NCI-H2196 (cell line): ENCODE measurements around the gene POLQ.
"Not testable (repeated sequence)": the region's sequence is repeated elsewhere in the genome, so short reads cannot be mapped to it uniquely, and the experiment has no call there.

Experiments
- DNase-seq: peaks from one replicate; lab custom pipeline; 2025; ENCODE audit not compliant: unreplicated experiment; lab: John Stamatoyannopoulos, UW

Gene POLQ

DNA sequence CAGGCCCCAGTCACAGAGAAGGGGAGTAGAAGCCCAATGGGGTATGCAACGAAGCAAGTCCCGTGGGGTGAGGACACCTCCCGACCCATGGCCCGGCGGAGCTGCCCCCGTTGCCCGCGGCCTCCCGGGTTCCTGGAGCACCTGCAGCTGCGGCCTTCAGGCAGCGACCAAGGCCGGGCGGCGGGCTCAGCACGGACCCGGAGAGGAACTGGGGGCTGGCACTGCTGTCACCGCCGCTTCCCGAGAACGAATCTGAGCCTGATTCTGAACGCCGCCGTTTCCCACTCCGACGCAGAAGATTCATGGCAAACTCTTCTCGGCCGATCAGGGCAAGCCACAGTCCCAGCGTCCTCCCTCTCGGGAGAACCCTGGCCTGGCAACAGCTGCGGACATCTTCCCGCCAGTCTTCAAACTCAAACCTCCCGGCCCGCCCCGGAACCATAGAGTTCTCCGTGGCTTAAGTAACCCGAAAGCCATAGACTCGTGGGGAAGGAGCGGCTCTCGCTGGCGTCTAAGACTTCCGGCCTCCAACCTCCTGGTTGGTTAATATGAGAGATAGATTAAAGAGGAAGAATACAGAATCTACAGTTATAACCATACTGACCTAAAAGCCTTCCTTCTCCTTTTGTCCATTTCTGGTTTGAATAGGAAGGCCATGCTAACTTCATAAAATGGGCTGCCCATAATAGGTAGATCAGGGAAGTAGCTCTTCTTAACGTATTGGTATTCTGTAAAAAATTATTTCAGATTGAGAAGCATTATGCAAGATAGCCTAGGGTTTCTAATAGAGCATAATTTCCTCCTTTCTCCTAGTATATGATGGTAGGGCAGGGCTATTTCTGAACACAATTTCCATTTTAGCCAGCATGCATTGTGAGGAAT is at the start of gene POLQ:
Gene POLQ (minus strand): TSS at position 415 of the 882 bp plus-strand sequence. CDS start 111 bp downstream, at position 304.
- DNase-seq = peak; percentile 98

DNA sequence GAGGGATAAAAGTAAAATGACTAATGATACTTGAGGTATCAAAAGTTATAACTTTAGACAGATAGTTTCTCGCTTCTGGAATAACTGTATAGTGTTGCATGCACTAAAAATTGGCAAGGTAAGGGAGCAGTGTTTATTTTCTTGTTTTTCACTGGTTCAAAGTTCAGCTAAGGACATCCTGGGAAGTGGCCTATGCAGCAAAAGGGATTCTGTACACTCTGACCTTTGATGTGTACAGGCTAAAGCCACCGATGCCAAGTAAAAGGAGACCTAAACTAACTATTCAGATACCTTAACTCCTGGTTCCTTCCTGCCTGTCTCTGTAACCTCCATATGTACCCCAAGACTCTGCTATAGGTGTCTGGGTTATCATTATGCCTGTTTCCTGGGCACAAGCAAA is 49.1 kb upstream of the POLQ start:
- DNase-seq = no peak

DNA sequence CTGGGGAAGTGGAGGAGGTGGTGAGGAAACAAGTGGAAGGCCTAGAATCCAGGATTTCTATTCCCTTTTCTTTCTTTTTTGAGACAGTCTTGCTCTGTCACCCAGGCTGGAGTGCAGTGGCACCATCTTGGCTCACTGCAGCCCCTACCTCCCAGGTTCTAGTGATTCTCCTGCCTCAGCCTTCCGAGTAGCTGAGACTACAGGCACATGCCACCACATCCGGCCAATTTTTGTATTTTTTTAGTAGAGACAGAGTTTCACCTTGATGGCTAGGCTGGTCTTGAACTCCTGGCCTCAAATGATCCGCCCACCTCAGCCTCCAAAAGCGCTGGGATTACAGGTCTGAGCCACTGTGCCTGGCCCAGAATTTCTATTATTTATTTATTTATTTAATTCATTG is 48.0 kb upstream of the POLQ start:
- DNase-seq = not testable (repeated sequence)

DNA sequence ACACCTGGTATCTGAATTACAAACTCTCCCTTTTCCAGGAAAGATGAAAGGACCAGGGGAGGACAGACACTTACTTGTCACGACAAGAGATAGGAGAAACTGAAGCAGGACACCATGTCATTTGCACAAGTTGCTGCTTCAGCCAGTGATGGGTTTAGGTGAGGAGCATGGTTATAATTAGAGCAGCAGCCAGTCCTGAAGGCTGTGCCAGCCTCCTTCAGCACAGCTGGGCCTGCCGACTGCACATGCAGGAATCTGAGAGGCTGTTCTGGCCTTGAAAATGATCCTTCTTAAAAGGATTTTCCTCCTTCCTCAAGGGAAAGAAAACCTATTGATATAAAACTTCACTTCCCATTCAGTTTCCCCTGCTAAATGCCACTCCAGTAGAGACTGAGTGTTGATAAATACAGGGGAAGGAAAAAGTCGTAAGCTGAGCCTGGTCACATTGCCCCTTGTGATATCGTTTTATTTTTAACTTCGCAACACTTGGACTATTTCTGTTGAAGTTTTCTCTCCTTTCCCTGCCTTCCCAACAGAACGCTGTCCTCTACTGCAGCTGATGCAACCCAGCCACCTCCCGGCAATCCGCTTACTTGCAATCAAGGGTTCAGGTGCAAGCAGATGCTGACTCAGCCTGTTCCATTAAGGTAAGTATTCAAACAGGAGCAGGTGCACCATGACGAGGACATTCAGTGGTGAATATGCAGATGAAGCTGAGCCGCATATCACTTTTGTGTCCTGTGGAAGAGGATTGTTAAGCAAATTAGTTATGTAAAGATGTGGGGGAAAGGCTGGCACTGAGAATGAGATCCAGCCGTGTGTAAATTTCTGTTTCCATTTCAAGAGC is 47.3 kb upstream of the POLQ start, which contains the start of gene FBXO40:
Gene FBXO40 (plus strand): TSS at position 524 of the 847 bp plus-strand sequence. CDS start 27,197 bp downstream, outside the sequence.
- peak; percentile 76 for DNase-seq

DNA sequence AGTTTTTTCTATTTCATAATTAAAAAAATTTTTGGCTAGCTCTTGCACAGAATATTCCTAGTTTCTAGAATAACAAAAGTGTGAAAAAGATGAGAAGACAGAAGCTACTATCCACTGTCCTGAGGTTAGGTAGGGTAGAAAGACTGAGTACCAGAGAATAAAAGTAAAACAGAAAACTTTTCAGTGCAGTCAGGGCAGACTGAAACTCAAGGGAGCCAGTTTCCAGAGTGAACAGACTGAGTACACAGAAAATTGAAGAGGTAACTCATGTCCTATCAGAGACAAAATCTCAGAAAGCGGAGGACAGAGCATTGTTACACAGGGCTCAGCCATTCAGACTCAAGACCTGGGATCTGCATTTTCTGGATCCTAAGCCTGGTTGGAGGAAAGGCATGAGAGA is 38.6 kb upstream of the POLQ start:
- DNase-seq = no peak

DNA sequence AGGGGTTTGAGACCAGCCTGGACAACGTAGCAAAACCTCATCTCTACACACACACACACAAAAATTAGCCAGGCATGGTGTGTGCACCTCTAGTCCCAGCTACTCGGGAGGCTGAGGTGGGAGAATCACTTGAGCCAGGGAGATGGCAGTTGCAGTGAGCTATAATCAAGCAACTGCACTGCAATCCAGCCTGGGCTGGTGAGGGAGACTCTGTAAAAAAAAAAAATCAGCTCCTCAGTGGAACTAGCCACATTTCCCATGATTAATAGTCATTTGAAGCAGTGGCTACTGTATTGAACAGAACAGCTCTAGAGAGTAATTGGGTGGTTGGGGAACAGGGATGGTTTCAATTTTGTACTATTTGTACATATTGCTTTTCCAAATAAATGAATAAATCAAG is 35.9 kb upstream of the POLQ start:
- DNase-seq = no peak

DNA sequence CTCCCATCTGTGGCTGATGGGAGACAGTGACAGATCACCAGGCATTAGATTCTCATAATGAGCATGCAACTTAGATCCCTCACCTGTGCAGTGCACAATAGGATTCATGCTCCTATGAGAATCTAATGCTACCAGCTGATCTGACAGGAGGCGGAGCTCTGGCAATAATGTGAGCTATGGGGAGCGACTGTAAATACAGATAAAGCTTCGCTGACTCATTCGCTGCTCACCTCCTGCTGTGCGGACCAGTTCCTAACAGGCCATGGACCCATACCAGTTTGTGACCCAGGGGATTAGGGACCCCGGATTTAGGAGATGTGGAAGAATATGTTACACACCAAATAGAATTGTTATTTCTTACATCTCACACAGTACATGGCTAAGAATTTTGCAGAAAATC is 28.7 kb upstream of the POLQ start:
- no peak for DNase-seq

DNA sequence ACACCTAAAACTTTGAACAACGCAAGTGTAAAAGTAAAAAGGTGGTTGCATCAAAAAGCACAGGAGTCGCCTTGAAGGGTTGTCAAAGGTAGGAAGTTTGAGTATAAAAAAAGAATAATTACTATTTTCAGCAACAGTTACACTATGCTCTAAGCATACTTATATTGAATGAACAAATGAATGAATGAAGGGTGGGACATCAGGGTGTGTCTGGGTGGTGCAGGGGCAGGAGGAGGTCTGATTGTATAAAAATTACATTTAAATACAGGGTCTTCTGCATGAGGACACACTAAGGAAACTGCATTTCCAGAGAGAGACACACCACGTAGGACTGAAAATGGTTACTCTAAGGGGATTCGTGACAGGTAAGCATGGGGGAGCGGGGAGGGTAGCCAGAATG is 21.9 kb upstream of the POLQ start, which contains the start of gene ARGFX:
Gene ARGFX (plus strand): TSS at position 301 of the 400 bp plus-strand sequence. CDS start 2,765 bp downstream, outside the sequence.
- DNase-seq = no peak

DNA sequence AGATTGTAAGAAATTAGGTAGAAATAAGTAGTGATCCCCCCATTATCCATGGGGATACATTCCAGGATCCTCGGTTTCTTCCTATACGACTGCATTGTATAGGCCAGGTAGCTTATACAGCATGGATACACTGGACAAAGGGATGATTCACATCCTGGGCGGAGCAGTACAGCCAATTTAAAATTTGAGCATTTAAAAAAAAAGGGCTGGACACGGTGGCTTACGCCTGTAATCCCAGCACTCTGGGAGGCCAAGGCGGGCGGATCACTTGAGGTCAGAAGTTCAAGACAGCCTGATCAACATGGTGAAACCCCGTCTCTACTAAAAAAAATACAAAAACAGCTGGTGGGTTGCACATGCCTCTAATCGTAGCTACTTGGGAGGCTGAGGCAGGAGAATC is 21.0 kb upstream of the POLQ start:
- no peak for DNase-seq

DNA sequence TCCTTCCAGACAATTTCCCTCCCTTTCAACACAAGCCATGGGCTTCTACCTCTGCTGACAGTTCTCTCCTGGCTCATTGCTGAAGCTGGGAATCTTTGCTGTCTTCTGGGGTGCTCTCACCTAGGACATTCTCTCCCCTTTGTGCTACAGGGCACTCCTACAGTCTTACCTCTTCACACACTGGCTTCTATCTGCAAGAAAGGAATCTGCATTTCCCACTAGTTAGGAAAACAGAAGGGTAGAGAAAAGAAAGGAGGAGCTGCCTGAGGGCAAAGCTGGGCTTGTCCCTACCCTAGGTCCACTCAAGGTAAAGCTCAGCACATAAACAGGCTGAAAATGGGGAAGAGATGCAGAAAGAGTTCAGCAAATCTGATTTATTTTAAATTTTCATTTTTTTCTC is 16.4 kb upstream of the POLQ start:
- no peak for DNase-seq

DNA sequence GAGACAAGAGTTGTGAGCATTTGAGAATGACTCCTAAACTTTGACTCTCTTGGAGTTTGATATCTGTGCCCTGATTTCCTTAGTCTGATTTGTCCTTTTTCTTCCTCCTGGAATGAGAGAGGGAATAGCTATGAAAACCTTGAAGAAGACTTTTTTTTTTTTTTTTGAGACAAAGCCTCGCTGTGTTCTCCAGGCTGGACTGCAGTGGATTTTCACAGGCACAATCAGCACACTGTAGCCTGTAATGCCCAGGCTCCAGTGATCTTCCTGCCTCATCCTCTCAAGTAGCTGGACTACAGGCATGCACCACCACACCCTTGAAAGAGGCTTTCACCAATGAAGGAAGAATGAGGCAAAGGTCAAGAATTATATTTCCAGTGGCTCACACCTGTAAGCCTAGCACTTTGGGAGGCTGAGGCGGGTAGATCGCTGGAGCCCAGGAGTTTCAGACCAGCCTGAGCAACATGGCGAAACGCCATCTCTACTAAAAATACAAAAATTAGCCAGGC is 11.7 kb upstream of the POLQ start:
- DNase-seq = no peak

DNA sequence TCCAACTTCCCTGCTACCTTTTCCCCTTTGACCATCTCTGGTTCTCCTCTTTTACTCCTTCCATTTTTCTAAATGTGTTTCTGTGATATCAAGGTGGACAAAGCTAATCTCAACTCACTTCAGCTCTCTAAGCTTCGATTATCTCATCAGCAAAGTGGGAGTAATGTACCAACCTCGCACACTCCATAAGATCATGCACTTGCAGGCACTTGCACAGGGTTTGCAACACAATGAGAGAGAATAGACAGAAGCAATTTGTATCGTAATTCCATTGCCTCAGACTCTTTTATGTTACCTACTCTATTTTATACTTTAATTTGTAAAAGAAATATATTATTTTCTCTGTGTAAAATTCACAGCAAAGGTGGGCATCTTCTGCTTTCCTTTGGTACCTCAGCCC is 7.0 kb upstream of the POLQ start:
- no peak for DNase-seq

DNA sequence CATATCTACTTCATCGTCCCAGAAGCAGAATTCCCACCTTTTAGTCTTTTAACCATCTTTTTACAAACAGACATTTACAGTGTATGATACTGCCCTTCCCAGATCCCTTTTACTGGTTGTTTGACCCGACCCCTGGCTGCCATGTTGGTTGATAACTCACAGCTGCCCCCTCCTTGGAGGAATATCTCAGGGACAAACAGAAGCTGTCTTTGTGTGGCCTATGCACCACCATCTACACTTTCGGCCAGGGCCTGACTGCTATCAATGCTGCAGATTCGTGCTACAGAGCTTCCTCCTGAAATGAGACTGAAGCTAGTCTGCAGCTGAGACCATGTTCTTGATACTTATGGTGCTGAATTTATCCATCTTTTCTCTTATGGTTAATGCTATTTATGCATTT is 6.6 kb upstream of the POLQ start:
- no peak for DNase-seq

DNA sequence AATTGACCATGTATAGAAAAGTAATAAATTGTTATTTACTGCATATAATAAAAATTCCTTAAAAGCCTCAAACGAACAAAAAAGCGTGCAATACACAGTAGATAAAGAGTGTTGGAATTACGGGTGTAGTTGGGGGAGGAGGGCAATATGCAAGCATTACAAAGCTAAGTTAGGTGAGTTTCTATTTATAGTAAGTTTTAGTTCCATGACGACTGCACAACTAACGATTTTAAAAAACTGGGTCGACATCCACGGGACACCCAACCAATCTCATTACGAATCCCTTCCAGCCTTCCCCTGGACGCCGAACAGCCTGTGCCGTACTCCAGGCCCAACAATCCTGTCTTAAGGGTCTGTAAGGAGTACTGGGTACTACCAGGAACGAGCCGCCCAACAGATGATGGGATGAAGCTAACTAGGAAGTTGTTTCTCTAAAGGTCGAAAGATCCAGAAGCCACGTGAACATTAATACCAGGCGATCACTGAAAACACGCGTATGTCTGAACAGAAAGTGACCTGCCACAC is 677 bp downstream of the POLQ start:
- DNase-seq = no peak

DNA sequence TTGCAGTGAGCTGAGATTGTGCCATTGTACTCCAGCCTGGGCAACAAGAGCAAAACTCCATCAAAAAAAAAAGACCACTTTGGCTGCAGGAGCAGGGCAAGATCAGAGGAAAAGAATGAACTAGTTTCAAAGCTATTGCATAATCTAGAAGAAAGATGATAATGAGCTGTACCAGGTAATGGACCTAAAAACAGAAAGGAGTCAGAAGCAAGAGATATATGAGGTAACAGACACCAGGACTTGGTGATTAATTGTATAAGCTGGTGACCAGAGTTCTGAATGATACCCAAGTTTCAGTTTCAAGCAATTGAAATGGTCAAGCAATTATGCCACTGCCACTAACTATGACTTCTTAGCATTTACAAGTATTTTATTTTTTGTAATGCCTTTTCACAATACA is 2.9 kb downstream of the POLQ start:
- no peak for DNase-seq

DNA sequence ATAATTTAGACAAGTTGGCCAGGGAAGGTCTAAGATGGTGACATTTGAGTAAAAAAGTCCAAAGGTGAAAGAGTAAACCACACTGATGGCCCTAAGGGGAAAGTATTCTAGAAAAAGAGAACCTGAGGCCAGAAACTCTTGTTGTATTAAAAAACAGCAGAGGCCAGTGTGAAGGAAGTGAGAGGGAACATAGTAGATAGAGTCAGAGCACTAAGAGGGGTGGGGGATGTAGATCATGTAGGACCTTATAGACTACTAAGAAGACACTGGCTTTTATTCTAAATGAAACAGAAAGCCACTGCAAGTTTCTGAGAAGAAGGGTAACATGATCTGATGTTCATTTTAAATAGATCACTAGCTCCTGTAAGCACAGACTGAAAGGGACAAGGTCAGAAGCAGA is 14.5 kb downstream of the POLQ start:
- DNase-seq = no peak

DNA sequence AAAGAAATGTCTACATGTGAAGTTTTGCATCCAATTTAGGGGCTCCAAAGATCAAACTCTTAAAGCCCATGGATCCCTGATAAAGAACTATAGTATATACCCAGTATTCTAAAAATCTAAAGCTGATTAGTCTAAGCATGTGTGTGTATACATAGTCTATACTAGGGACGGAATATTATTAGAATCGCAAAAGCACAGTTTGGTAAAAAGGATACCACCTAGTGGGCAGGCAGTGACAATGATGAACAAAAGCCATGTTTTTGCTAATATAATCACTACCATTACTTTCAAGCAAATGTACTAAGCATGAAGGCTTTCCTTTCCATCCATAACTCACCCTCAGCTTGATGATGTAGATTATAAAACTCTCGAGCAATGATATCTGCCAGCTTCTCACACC is 16.5 kb downstream of the POLQ start:
- no peak for DNase-seq

DNA sequence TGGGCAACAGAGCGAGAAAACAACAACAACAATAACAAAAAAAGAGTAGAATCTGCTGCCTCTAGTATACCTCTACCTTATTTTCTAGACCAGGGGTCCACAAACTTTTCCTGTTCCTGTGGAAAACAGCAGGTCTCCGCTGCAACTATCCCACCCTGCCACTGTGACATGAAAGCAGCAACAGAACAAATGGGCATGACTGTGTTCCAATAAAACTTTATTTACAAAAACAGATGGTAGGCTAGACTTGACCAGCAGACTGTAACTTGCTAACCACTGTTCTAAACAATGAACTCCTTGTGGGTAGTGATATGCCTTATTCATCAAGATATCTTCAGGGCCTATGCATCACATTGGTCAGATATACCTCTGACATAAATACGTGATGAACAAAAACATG is 25.3 kb downstream of the POLQ start:
- DNase-seq = no peak

DNA sequence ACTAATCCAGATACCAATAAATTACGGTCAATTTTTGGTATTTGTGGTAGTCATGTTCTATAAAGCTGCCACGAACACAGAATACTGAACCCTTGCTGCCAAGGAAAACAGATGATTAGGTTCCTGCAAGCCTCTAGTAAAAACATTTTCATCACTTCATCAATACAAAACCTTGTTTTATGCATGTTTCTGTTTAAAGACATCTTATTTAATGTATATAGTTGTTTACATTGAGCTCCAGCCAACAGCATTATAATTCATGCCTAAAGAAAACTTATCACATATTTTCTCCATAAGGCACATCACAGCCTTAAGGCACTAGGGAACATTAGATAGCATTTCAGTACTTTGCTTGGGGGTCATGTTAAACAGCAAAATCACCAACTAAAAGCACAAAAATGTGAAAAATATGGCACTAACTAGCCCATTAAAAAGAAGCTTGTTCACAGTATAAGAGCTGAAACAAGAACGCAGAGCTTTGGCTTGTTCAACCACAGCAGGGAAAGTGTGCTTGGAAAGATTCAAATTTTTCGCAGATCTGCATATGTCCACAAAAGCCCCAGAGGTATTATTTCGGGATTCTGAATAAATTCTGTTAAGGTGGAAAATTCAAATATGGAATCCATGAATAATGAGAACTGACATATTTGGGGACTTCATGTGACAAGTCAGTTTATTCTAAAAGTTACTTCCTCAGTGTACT is 27.7 kb downstream of the POLQ start:
- no peak for DNase-seq

DNA sequence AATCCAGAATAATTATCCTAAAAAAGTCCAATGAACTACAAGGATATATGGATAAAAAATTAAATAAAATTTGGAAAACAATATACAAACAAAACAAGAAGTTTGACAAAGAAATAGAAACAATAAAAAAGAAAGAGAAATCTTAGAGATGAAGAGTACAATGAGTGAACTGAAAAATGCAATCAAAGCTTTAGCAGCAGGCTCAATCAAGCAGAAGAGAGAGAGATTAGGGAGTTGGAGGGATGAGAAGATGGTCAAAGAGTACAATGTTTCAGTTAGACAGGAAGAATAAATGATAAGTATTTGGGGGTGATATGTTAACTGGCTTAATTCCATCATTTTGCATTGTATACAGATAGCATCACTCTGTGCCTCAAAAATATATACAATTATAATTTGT is 29.9 kb downstream of the POLQ start:
- no peak for DNase-seq

DNA sequence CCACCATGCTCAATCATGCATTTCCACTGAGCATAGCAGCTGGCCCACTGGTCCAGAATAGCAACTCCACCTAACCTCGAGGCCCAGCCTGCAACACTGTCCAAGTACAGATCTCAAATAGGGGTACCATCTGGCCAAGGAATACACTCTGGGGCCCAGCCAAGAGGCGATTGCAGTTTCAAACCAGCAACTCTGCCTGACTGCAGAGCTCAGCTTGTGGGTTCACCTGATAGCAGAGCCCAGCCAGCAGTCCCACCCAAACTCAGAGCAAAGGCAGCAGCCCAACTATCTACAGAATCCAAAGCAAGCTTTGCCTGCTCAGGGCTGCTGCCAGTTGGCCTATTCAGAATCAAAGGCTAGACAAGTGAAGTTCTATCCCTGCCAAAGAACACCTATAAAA is 30.5 kb downstream of the POLQ start:
- no peak for DNase-seq
